Measurements from ENCODE around the gene NDUFB2. TPM values are rescaled to one million over a fixed set of nuclear protein-coding genes. Genes with fewer than 3 reads are reported as not detected.
"Not testable (repeated sequence)": the region's sequence is repeated elsewhere in the genome, so short reads cannot be mapped to it uniquely, and the experiment has no call there.

Gene NDUFB2
- total RNA-seq, 1 donor from 2014 or later, result 172 TPM

DNA sequence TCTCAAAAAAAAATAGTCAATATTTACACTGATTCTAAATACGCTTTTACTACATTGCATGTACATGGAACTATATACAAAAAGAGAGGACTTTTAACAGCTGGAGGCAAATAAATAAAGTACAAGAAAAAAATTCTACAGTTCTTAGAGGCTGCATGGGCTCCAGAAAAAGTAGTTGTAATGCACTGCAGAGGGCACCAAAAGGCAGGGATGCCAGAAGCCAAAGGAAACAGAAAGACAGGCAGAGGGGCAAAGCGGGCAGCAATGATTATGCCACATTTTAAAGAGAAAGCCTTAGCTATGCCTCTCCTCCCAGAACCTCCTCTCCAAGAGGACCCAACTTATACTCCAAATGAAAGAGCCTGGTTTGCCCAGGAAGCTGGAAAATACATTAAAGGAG, 35.4 kb upstream of the NDUFB2 start:
- Mint-ChIP-seq H3K4me3 (ENCODE audit: low read depth) (no peak overlapping the region), H3K4me1 (ENCODE audit: low read depth) (peaks cover 12% of the 10 kb centered on the region), H3K27me3 (ENCODE audit: low read depth) (peaks cover 29% of the 10 kb centered on the region), H3K36me3 (ENCODE audit: low read depth) (no peaks in the 10 kb centered on the region), H3K27ac (no peak overlapping the region), H3K9me3 (no peaks in the 10 kb centered on the region)
- intact Hi-C loops (cut with micrococcal nuclease), result no loop called here
- DNase-seq (ENCODE audit: low spot score), result no peak

GRCh38 chr7:140662938-140663337, 33.6 kb upstream of the NDUFB2 start:
- H3K9me3 Mint-ChIP-seq; DNase-seq (ENCODE audit: low spot score); H3K27ac Mint-ChIP-seq; H3K4me3 Mint-ChIP-seq (ENCODE audit: low read depth); intact Hi-C loops (cut with micrococcal nuclease); H3K4me1 Mint-ChIP-seq (ENCODE audit: low read depth); H3K36me3 Mint-ChIP-seq (ENCODE audit: low read depth): not testable (repeated sequence)
- peaks cover 23% of the 10 kb centered on the region for H3K27me3 Mint-ChIP-seq (ENCODE audit: low read depth)

DNA sequence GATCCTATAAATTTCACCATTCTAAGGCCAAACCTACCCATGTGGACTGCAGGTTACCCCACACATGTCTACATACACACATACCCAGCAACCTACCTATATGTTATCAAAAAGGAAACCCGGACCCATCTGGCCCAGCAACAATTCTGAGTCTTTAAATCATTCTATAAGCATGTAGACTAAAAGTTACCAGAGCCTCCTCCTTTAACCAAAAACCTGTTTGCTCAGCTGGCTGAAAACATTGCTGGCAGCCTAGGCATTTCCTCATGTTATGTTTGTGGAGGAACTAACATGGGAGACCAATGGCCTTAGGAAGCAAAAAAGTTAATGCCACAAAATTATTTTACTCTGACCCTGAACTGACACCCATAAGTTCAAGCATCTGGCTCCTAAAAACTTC, 29.0 kb upstream of the NDUFB2 start:
- DNase-seq (ENCODE audit: low spot score), result no peak
- H3K27ac Mint-ChIP-seq, result no peak overlapping the region
- H3K36me3 Mint-ChIP-seq (ENCODE audit: low read depth), result no peaks in the 10 kb centered on the region
- intact Hi-C loops (cut with micrococcal nuclease), result no loop called here
- H3K9me3 Mint-ChIP-seq, result no peaks in the 10 kb centered on the region
- peaks cover 21% of the 10 kb centered on the region for H3K27me3 Mint-ChIP-seq (ENCODE audit: low read depth)
- no peak overlapping the region for H3K4me3 Mint-ChIP-seq (ENCODE audit: low read depth)
- peaks cover 6% of the 10 kb centered on the region for H3K4me1 Mint-ChIP-seq (ENCODE audit: low read depth)

DNA sequence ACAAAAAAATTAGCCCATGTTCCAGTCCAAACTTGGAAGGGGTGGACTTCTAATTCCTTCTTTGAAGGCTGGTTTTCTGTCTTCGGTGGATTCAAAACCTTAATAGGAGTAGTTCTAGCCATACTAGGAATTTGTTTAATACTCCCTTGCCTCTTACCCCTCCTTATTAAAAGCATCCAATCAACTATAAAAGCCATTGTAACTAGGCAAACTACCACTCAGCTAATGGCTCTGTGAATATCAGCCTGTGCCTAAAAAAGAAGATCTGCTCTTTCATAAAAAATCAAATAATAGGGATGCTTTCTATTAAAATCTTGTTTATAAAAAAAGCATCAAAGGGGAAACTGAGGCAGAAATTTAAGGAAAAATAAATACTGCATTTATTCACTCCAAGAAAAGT, 27.9 kb upstream of the NDUFB2 start:
- no peak overlapping the region for H3K4me3 Mint-ChIP-seq (ENCODE audit: low read depth)
- intact Hi-C loops (cut with micrococcal nuclease), result no loop called here
- DNase-seq (ENCODE audit: low spot score), result no peak
- no peaks in the 10 kb centered on the region for H3K9me3 Mint-ChIP-seq
- H3K36me3 Mint-ChIP-seq (ENCODE audit: low read depth), result no peaks in the 10 kb centered on the region
- H3K4me1 Mint-ChIP-seq (ENCODE audit: low read depth), result peaks cover 8% of the 10 kb centered on the region
- peaks cover 15% of the 10 kb centered on the region for H3K27me3 Mint-ChIP-seq (ENCODE audit: low read depth)
- no peak overlapping the region for H3K27ac Mint-ChIP-seq

- intact Hi-C loops (cut with micrococcal nuclease), result no loop called here
- Mint-ChIP-seq H3K36me3 (ENCODE audit: low read depth) (no peaks in the 10 kb centered on the region), H3K4me1 (ENCODE audit: low read depth) (peaks cover 15% of the 10 kb centered on the region), H3K9me3 (no peaks in the 10 kb centered on the region), H3K27ac (no peak overlapping the region), H3K27me3 (ENCODE audit: low read depth) (peaks cover 14% of the 10 kb centered on the region), H3K4me3 (ENCODE audit: low read depth) (no peak overlapping the region)
- no peak for DNase-seq (ENCODE audit: low spot score)
Measured at GRCh38 chr7:140669352-140669751, 27.2 kb upstream of the NDUFB2 start.

GRCh38 chr7:140669862-140670261, 26.6 kb upstream of the NDUFB2 start:
- H3K27me3 Mint-ChIP-seq (ENCODE audit: low read depth), result peaks cover 14% of the 10 kb centered on the region
- DNase-seq (ENCODE audit: low spot score); intact Hi-C loops (cut with micrococcal nuclease); H3K27ac Mint-ChIP-seq; H3K36me3 Mint-ChIP-seq (ENCODE audit: low read depth); H3K9me3 Mint-ChIP-seq; H3K4me3 Mint-ChIP-seq (ENCODE audit: low read depth): not testable (repeated sequence)
- H3K4me1 Mint-ChIP-seq (ENCODE audit: low read depth), result peaks cover 20% of the 10 kb centered on the region

- Mint-ChIP-seq H3K27me3 (ENCODE audit: low read depth) (peaks cover 8% of the 10 kb centered on the region), H3K4me1 (ENCODE audit: low read depth) (peaks cover 24% of the 10 kb centered on the region), H3K9me3 (no peaks in the 10 kb centered on the region), H3K36me3 (ENCODE audit: low read depth) (peaks cover 6% of the 10 kb centered on the region), H3K4me3 (ENCODE audit: low read depth) (no peak overlapping the region), H3K27ac (no peak overlapping the region)
- intact Hi-C loops (cut with micrococcal nuclease), result no loop called here
- DNase-seq (ENCODE audit: low spot score), result no peak
Measured at GRCh38 chr7:140670343-140670935, 26.1 kb upstream of the NDUFB2 start.

DNA sequence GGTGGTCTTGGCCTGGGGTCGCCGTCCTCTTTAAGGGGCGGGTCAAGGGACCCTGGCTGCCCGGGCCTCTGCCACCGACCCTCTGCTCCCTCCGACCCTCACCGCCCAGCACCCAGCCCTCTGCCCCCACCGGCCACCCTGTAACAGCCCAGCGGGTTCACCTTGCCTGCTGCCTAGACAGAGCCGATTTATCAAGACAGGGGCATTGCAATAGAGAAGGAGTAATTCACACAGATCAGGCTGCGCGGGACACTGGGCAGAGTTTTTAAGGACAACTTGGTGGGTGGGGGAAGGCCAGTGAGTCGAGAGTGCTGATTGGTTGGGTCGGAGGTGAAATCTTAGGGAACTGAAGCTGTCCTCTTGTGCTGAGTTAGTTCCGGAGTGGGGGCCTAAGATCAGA, 24.5 kb upstream of the NDUFB2 start:
- H3K27ac Mint-ChIP-seq, result peak overlapping the region; percentile 38
- intact Hi-C loops (cut with micrococcal nuclease), result no loop called here

GRCh38 chr7:140672382-140673062, 24.0 kb upstream of the NDUFB2 start, which contains the start of gene ADCK2:
TSS of gene ADCK2 (plus strand) at chr7:140672945. CDS start at chr7:140673331, 386 bp downstream.
- peaks cover 32% of the 10 kb centered on the region for H3K4me1 Mint-ChIP-seq (ENCODE audit: low read depth)
- peak within 1 kb of the TSS; percentile 90 for H3K27ac Mint-ChIP-seq
- H3K4me3 Mint-ChIP-seq (ENCODE audit: low read depth), result peak within 1 kb of the TSS; percentile 87
- no peak for DNase-seq (ENCODE audit: low spot score)
- no peaks in the 10 kb centered on the region for H3K9me3 Mint-ChIP-seq
- intact Hi-C loops (cut with micrococcal nuclease), result loop anchor here (1.0 kb wide), 1 partner anchor 24 kb away; the partner anchor contains the start of gene NDUFB2
- H3K27me3 Mint-ChIP-seq (ENCODE audit: low read depth), result peaks cover 3% of the 10 kb centered on the region
- H3K36me3 Mint-ChIP-seq (ENCODE audit: low read depth), result peaks cover 19% of the 10 kb centered on the region

More for the DNA sequence above, 24.5 kb upstream of the NDUFB2 start:
- H3K4me1 Mint-ChIP-seq (ENCODE audit: low read depth), result peaks cover 32% of the 10 kb centered on the region
- peak overlapping the region; percentile 76 for H3K4me3 Mint-ChIP-seq (ENCODE audit: low read depth)
- no peak for DNase-seq (ENCODE audit: low spot score)
- no peaks in the 10 kb centered on the region for H3K9me3 Mint-ChIP-seq
- H3K27me3 Mint-ChIP-seq (ENCODE audit: low read depth), result peaks cover 3% of the 10 kb centered on the region
- peaks cover 16% of the 10 kb centered on the region for H3K36me3 Mint-ChIP-seq (ENCODE audit: low read depth)

DNA sequence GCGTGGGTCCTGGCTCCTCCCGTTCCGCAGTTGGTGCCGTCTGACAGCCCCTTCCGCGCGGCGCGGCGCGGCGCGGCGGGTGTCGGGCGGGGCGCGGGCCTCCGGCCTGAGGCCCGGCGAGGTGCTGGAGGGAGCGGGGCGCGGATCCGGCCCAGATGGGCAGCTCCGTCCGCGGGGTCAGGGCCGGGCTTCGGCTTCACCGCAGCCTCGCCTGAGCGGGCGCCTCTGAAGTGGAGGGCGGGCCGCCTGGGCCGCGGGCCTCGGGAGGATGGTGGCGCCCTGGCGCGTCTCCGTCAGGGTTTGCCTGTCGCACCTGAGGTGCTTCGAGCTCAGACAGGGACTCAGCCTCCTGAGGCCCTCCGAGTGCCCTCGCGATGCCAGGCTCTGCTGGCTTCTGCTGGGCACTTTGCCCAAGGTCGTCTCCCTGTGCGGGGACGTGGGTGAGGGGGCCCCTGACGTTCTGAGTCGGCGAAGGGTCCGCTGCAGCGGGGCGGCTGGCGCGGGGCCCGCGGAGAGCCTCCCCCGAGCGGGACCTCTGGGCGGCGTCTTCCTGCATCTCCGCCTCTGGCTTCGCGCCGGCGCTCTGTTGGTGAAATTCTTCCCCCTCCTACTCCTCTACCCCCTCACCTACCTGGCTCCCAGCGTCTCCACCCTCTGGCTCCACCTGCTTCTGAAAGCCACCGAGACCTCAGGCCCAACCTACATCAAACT, 23.3 kb upstream of the NDUFB2 start:
- H3K36me3 Mint-ChIP-seq (ENCODE audit: low read depth), result peaks cover 26% of the 10 kb centered on the region
- no peaks in the 10 kb centered on the region for H3K27me3 Mint-ChIP-seq (ENCODE audit: low read depth)
- peak; percentile 61 for DNase-seq (ENCODE audit: low spot score)
- H3K4me1 Mint-ChIP-seq (ENCODE audit: low read depth), result peaks cover 32% of the 10 kb centered on the region
- peak overlapping the region; percentile 87 for H3K4me3 Mint-ChIP-seq (ENCODE audit: low read depth)
- no peaks in the 10 kb centered on the region for H3K9me3 Mint-ChIP-seq
- H3K27ac Mint-ChIP-seq, result peak overlapping the region; percentile 90
- intact Hi-C loops (cut with micrococcal nuclease), result loop anchor here (1.0 kb wide), 1 partner anchor 23 kb away; the partner anchor contains the start of gene NDUFB2

GRCh38 chr7:140673774-140674155, 22.7 kb upstream of the NDUFB2 start:
- H3K4me1 Mint-ChIP-seq (ENCODE audit: low read depth), result peaks cover 32% of the 10 kb centered on the region
- H3K4me3 Mint-ChIP-seq (ENCODE audit: low read depth), result peak overlapping the region; percentile 87
- H3K36me3 Mint-ChIP-seq (ENCODE audit: low read depth), result peaks cover 30% of the 10 kb centered on the region
- H3K27me3 Mint-ChIP-seq (ENCODE audit: low read depth), result no peaks in the 10 kb centered on the region
- H3K27ac Mint-ChIP-seq, result peak overlapping the region; percentile 90
- H3K9me3 Mint-ChIP-seq, result no peaks in the 10 kb centered on the region
- intact Hi-C loops (cut with micrococcal nuclease), result loop anchor here (1.0 kb wide), 1 partner anchor 23 kb away; the partner anchor contains the start of gene NDUFB2
- DNase-seq (ENCODE audit: low spot score), result no peak

DNA sequence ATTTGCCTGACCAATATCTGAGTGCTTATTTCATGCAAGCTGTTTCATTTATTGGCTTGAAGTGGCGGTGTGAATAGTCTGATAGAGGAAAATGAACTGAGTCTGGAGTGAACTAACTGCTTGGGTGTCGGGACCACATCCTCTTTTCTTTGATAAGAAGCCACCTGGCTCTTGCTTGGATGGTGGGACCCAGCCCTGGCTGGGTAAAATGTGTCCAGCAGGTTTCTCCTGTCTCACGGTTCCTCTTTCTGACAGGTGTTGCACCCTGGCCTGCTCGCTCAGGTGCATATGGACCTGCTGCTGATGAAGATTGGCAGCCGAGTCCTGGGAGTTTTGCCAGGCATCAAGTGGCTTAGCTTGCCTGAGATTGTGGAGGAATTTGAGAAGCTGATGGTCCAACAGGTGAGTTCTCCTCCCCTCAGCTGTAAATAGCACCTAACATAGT, 22.1 kb upstream of the NDUFB2 start:
- peaks cover 32% of the 10 kb centered on the region for H3K4me1 Mint-ChIP-seq (ENCODE audit: low read depth)
- intact Hi-C loops (cut with micrococcal nuclease), result no loop called here
- H3K9me3 Mint-ChIP-seq, result no peaks in the 10 kb centered on the region
- no peaks in the 10 kb centered on the region for H3K27me3 Mint-ChIP-seq (ENCODE audit: low read depth)
- H3K4me3 Mint-ChIP-seq (ENCODE audit: low read depth), result peak overlapping the region; percentile 87
- peak overlapping the region; percentile 62 for H3K27ac Mint-ChIP-seq
- DNase-seq (ENCODE audit: low spot score), result no peak
- H3K36me3 Mint-ChIP-seq (ENCODE audit: low read depth), result peaks cover 36% of the 10 kb centered on the region

Data from activated T-helper 2 cell treated with anti-CD3 and anti-CD28 coated beads, Interferon-gamma antibody, Interleukin-2, Interleukin-4, amounts not matched to agents 10 μg/mL and 5 μg/mL and 100 μg/mL, durations not matched to agents 14 hours and 24 hours and 36 hours (primary cell).